WTC11 (cell line): Measurements from ENCODE around the gene TMBIM6.

Source experiments
- CREM ChIP-seq: sonication (generic); formaldehyde crosslinking; IDR thresholded peaks from 2 replicates; pipeline ENCODE4 v1.8.1; 2022; ENCODE audit warnings: mild to moderate bottlenecking, missing genetic modification reagents, moderate library complexity
- FOXJ3 ChIP-seq: sonication (generic); formaldehyde crosslinking; IDR thresholded peaks from 2 replicates; pipeline ENCODE4 v1.9.0; 2021; ENCODE audit warnings: missing genetic modification reagents, mild to moderate bottlenecking, borderline replicate concordance
- JUN ChIP-seq: sonication (generic); formaldehyde crosslinking; IDR thresholded peaks from 2 replicates; pipeline ENCODE4 v1.8.0; 2023; ENCODE audit warnings: mild to moderate bottlenecking, missing genetic modification reagents
- SP1 ChIP-seq: sonication (generic); formaldehyde crosslinking; conservative IDR thresholded peaks from 2 replicates; pipeline ENCODE4 v1.8.1; 2022; ENCODE audit warnings: missing genetic modification reagents
- TEAD4 ChIP-seq: sonication (generic); formaldehyde crosslinking; IDR thresholded peaks from 2 replicates; pipeline ENCODE4 v1.8.0; 2022; ENCODE audit warnings: mild to moderate bottlenecking, missing genetic modification reagents
- ZBTB21 ChIP-seq: sonication (generic); formaldehyde crosslinking; IDR thresholded peaks from 2 replicates; pipeline ENCODE4 v1.8.1; 2023; ENCODE audit warnings: mild to moderate bottlenecking, missing genetic modification reagents, borderline replicate concordance
- TF ChIP-seq, protein P1 (sequence below): fragments of 200-600 bp; IDR thresholded peaks from 2 replicates; pipeline ENCODE4 v1.8.0; 2022; ENCODE audit warnings: antibody characterized with exemption
- TF ChIP-seq, protein P2 (sequence below): sonication (generic); formaldehyde crosslinking; conservative IDR thresholded peaks from 2 replicates; pipeline ENCODE4 v1.8.1; 2022; ENCODE audit warnings: mild to moderate bottlenecking, missing genetic modification reagents
- TF ChIP-seq, protein P3 (sequence below): sonication (generic); formaldehyde crosslinking; IDR thresholded peaks from 2 replicates; pipeline ENCODE4 v1.8.0; 2022; ENCODE audit warnings: mild to moderate bottlenecking, missing genetic modification reagents

DNA sequence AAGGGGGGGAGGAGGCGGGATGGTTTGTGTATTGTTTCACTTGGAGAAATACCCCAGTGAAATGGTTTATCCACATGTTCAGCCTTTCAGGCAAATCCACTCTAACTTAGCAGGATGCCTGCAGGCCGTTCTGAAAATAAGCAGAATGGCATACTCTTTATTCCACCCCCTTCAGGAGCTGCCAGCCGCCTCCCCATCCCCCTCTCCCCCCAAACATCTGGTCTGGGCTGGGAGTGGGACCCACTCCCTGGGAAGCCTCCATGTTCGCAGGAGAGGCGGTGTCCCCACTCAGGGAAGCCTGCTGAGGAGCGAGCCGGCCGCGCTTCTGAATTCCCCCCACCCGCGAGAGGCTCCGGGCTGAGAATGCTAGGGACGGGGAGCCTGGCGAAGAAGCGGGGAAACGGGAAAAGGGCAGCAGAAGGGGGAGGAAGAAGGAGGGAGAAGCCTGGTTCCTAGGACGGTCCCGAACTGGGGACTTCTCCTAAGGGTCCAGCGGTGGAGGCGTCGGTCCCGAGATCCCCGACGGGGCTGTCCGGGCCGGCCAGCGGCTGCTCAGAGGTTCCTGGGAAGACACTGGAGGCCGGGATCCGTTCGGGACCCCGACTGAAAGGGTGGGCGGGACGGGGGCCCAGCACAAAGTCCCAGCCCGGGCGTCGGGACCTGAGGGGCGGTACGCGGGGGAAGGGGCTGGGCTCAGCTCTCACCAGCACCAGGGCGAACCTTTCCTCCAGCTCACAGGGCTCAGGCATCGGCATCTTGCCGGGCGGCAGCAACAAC lies 34.8 kb upstream of the TMBIM6 start:
- TF ChIP-seq, protein P1, sequence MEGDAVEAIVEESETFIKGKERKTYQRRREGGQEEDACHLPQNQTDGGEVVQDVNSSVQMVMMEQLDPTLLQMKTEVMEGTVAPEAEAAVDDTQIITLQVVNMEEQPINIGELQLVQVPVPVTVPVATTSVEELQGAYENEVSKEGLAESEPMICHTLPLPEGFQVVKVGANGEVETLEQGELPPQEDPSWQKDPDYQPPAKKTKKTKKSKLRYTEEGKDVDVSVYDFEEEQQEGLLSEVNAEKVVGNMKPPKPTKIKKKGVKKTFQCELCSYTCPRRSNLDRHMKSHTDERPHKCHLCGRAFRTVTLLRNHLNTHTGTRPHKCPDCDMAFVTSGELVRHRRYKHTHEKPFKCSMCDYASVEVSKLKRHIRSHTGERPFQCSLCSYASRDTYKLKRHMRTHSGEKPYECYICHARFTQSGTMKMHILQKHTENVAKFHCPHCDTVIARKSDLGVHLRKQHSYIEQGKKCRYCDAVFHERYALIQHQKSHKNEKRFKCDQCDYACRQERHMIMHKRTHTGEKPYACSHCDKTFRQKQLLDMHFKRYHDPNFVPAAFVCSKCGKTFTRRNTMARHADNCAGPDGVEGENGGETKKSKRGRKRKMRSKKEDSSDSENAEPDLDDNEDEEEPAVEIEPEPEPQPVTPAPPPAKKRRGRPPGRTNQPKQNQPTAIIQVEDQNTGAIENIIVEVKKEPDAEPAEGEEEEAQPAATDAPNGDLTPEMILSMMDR, result no peak
- TF ChIP-seq TEAD4, result no peak
- TF ChIP-seq CREM, result no peak
- no peak for TF ChIP-seq SP1
- no peak for TF ChIP-seq JUN (CRISPR knock-in tag)
- TF ChIP-seq FOXJ3 (CRISPR knock-in tag), result no peak
- no peak for TF ChIP-seq ZBTB21 (CRISPR knock-in tag)
- TF ChIP-seq, protein P2, sequence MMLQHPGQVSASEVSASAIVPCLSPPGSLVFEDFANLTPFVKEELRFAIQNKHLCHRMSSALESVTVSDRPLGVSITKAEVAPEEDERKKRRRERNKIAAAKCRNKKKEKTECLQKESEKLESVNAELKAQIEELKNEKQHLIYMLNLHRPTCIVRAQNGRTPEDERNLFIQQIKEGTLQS (CRISPR knock-in tag), result no peak
- TF ChIP-seq, protein P3, sequence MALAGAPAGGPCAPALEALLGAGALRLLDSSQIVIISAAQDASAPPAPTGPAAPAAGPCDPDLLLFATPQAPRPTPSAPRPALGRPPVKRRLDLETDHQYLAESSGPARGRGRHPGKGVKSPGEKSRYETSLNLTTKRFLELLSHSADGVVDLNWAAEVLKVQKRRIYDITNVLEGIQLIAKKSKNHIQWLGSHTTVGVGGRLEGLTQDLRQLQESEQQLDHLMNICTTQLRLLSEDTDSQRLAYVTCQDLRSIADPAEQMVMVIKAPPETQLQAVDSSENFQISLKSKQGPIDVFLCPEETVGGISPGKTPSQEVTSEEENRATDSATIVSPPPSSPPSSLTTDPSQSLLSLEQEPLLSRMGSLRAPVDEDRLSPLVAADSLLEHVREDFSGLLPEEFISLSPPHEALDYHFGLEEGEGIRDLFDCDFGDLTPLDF, result no peak
